ENCODE results near the gene MLIP. TPM values are rescaled to one million over a fixed set of nuclear protein-coding genes. Genes with fewer than 3 reads are reported as not detected.

MLIP gene
- total RNA-seq, 2 donors from 2014 or later, result 0.42 to 1.2 TPM

DNA sequence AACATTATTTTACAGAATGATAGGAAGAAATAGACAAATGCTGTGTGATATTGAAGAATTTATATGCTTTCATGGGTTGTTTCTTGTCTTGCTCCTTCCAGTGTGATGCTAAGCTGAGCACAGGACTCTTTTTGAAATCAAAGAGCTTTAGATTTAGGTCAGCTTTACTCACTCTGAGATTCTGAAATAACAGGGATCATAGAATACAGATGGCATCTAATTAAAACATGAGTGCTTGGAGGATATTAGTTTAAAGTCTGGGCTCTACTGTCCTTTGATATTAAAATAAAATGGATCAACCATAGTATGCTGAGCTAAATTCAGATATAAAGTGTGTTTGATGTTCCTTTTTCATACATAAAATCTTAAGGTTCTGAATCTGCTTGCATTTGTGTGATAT is 29.6 kb downstream of the MLIP start:
- H3K4me3 ChIP-seq, result no peak overlapping the region
- H3K27me3 ChIP-seq, result no peaks in the 10 kb centered on the region
- no peaks in the 10 kb centered on the region for H3K9me3 ChIP-seq
- intact Hi-C loops (cut with DNase I), result no loop called here
- no peak for DNase-seq
- no peaks in the 10 kb centered on the region for H3K36me3 ChIP-seq
- H3K9ac ChIP-seq (ENCODE audit: low read depth in 2 of 2, low read length in 2 of 2), result no peak overlapping the region
- no peaks in the 10 kb centered on the region for H3K4me1 ChIP-seq
- no peak overlapping the region for H3K27ac ChIP-seq
- TF ChIP-seq, protein P1, sequence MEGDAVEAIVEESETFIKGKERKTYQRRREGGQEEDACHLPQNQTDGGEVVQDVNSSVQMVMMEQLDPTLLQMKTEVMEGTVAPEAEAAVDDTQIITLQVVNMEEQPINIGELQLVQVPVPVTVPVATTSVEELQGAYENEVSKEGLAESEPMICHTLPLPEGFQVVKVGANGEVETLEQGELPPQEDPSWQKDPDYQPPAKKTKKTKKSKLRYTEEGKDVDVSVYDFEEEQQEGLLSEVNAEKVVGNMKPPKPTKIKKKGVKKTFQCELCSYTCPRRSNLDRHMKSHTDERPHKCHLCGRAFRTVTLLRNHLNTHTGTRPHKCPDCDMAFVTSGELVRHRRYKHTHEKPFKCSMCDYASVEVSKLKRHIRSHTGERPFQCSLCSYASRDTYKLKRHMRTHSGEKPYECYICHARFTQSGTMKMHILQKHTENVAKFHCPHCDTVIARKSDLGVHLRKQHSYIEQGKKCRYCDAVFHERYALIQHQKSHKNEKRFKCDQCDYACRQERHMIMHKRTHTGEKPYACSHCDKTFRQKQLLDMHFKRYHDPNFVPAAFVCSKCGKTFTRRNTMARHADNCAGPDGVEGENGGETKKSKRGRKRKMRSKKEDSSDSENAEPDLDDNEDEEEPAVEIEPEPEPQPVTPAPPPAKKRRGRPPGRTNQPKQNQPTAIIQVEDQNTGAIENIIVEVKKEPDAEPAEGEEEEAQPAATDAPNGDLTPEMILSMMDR (IDR thresholded peaks at IDR 0.05), result no peak

DNA sequence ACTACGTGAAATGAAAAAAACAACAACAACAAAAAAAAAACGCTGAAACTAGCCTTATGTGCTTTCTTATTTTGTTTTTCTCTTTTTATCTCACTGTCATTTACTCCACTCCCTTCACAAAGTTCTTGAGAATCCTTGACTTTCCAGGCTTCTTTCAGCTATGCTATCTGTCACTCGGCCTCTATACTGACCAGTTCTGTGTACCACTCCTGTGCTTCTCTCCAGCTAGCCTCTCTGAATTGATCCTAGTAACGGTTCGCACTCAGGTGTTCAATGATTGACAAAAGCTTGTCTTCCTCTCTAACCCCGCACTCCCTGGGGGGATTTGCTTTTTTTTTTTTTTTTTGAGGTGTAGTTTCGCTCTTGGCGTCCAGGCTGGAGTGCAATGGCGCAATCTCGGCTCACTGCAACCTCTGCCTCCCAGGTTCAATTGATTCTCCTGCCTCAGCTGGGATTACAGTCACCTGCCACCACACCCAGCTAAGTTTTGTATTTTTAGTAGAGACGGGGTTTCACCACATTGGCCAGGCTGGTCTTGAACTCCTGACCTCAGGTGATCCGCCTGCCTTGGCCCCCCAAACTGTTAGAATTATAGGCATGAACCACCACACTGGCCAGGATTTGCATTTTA is 31.8 kb downstream of the MLIP start:
- H3K4me1 ChIP-seq, result no peaks in the 10 kb centered on the region
- H3K27ac ChIP-seq, result no peak overlapping the region
- no peak overlapping the region for H3K9ac ChIP-seq (ENCODE audit: low read depth in 2 of 2, low read length in 2 of 2)
- no peaks in the 10 kb centered on the region for H3K9me3 ChIP-seq
- no peak for DNase-seq
- no peaks in the 10 kb centered on the region for H3K27me3 ChIP-seq
- intact Hi-C loops (cut with DNase I), result no loop called here
- no peaks in the 10 kb centered on the region for H3K36me3 ChIP-seq
- no peak overlapping the region for H3K4me3 ChIP-seq
- TF ChIP-seq, protein P1 (IDR thresholded peaks at IDR 0.05), result no peak

DNA sequence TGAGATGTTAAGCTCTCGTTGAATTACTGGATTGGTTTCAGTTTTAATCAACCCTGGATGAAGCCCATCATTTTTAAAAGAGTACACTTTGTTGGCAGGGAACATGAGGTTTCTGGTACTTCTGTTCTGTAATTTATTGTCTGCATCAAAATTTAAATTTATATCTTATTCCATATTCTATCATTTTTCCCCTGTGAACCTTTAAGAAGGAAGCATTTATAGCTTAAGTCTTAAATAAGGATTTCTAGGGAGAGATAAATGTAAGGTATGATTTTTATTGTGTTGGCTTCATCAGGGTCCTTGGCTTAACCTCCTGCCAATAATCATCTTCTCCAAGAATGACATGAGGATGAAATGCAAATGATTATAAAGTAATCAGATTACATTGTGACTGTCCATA is 40.6 kb downstream of the MLIP start:
- Histone ChIP-seq H3K9ac (ENCODE audit: low read depth in 2 of 2, low read length in 2 of 2) (no peak overlapping the region), H3K4me3 (no peak overlapping the region), H3K36me3 (no peaks in the 10 kb centered on the region), H3K27me3 (no peaks in the 10 kb centered on the region), H3K4me1 (no peaks in the 10 kb centered on the region), H3K27ac (no peak overlapping the region), H3K9me3 (no peaks in the 10 kb centered on the region)
- intact Hi-C loops (cut with DNase I), result no loop called here
- TF ChIP-seq, protein P1 (IDR thresholded peaks at IDR 0.05), result no peak
- DNase-seq, result no peak

DNA sequence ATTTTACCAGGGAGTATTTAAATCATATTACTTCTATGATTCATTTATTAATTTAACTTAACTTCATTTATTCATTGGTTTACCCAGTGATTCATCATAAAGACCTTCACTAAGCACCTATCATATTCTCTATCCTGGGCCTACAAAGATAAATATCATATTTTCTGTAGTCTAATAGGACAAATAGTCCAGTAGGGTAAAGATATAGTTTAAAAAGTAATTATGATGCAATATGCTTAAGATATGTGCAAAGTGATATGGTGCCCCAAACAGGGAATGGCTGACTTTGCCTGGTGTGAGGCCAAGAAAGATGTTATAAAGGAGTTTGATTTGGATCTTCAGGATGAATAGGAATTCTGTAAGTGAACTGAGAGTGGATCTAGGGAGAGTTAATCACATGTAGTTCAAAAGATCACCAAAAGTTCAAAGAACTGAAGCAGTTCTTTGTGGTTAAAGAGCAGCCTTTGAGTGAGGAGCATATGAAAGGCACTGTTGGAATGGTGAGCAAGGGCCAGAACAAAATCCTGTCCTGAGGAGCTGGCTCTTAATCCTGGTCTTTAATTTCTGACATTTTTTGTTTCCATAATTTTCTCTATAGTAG is 45.5 kb downstream of the MLIP start:
- no peak for DNase-seq
- Histone ChIP-seq H3K27ac (no peak overlapping the region), H3K4me1 (no peaks in the 10 kb centered on the region), H3K36me3 (no peaks in the 10 kb centered on the region), H3K9me3 (no peaks in the 10 kb centered on the region), H3K9ac (ENCODE audit: low read depth in 2 of 2, low read length in 2 of 2) (no peak overlapping the region), H3K4me3 (no peak overlapping the region), H3K27me3 (no peaks in the 10 kb centered on the region)
- TF ChIP-seq, protein P1 (IDR thresholded peaks at IDR 0.05), result no peak
- intact Hi-C loops (cut with DNase I), result no loop called here

DNA sequence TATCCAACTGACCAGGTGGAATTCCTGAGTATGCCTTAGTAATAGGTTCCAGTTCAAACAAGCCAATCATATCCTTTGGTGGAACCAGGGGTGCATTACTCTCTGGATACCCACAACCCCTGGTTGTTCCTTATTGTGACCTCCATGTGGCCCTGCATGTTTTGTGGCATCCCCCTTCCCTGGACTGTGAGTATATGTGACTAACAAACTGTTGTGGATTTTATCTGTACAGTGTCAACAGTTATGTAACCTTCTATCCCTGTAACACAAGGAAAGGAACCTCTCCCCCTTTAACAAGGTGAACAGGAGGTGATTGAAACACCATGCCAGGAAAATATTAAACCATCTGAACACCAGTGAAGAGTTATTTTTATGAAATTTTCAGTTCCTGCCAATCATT is 46.2 kb downstream of the MLIP start:
- intact Hi-C loops (cut with DNase I), result no loop called here
- no peak overlapping the region for H3K27ac ChIP-seq
- H3K27me3 ChIP-seq, result no peaks in the 10 kb centered on the region
- DNase-seq, result no peak
- no peaks in the 10 kb centered on the region for H3K9me3 ChIP-seq
- no peaks in the 10 kb centered on the region for H3K4me1 ChIP-seq
- TF ChIP-seq, protein P1 (IDR thresholded peaks at IDR 0.05), result no peak
- H3K9ac ChIP-seq (ENCODE audit: low read depth in 2 of 2, low read length in 2 of 2), result no peak overlapping the region
- no peak overlapping the region for H3K4me3 ChIP-seq
- no peaks in the 10 kb centered on the region for H3K36me3 ChIP-seq
